Colonic mucosa (tissue), 4 donors: Measurements from ENCODE around the gene ADAM10. TPM values are rescaled to one million over a fixed set of nuclear protein-coding genes. Genes with fewer than 3 reads are reported as not detected.

Experiments
- DNase-seq: peaks from one replicate; pipeline ENCODE4 v3.0.0-alpha.2; 2020
- H3K27ac ChIP-seq: fragments of 200-600 bp; one replicate; pipeline ENCODE4 v1.8.0; 2021
- H3K27me3 ChIP-seq: fragments of 200-600 bp; one replicate; pipeline ENCODE4 v1.8.0; 2021
- H3K36me3 ChIP-seq: fragments of 200-600 bp; one replicate; pipeline ENCODE4 v1.8.0; 2021
- H3K4me1 ChIP-seq: fragments of 200-600 bp; one replicate; pipeline ENCODE4 v1.8.0; 2021; ENCODE audit warnings: mild to moderate bottlenecking
- H3K4me3 ChIP-seq: fragments of 200-600 bp; one replicate; pipeline ENCODE4 v1.8.0; 2021
- H3K9ac ChIP-seq, 2 donors: one replicate each; pipeline ENCODE4 v1.7.0; 2013; ENCODE audit warnings: control low read depth in 2 of 2, low read depth in 2 of 2, low read length in 2 of 2
- H3K9me3 ChIP-seq: fragments of 200-600 bp; one replicate; pipeline ENCODE4 v1.8.0; 2021
- intact Hi-C: fragments of 100-400 bp; cut with DNase I; formaldehyde crosslinking; loops from one replicate; pipeline ENCODE4 v1.14.1; 2022
- total RNA-seq, 2 donors: library from RNA; stranded (reverse); fragmentation: NEBNext Ultra II Directional in 1 of 2; extraction: Animal tissue kit (Norgen Biotek cat#: 25700) in 1 of 2; gene quantifications; one replicate each; pipeline ENCODE4 v1.2.1, GENCODE V29; 2021
- TF ChIP-seq, protein P1 (sequence below): fragments of 200-600 bp; IDR thresholded peaks from one replicate; pipeline ENCODE4 v1.8.0; 2022; ENCODE audit warnings: antibody characterized with exemption, mild to moderate bottlenecking
- donor health status: healthy.
- donor health status: DM: no; HTN: no; CAD: no.
- donor health status: DM: no; HTN: no; CAD: no.

Gene ADAM10
- total RNA-seq, 2 donors from 2014 or later, result 115 to 176 TPM

GRCh38 chr15:58698887-58699641, 50.4 kb downstream of the ADAM10 start:
- DNase-seq, result no peak
- Histone ChIP-seq H3K36me3 (no peaks in the 10 kb centered on the region), H3K9ac (no peak overlapping the region), H3K27ac (no peak overlapping the region), H3K4me1 (no peaks in the 10 kb centered on the region), H3K27me3 (no peaks in the 10 kb centered on the region), H3K9me3 (no peaks in the 10 kb centered on the region), H3K4me3 (no peak overlapping the region)
- TF ChIP-seq, protein P1, sequence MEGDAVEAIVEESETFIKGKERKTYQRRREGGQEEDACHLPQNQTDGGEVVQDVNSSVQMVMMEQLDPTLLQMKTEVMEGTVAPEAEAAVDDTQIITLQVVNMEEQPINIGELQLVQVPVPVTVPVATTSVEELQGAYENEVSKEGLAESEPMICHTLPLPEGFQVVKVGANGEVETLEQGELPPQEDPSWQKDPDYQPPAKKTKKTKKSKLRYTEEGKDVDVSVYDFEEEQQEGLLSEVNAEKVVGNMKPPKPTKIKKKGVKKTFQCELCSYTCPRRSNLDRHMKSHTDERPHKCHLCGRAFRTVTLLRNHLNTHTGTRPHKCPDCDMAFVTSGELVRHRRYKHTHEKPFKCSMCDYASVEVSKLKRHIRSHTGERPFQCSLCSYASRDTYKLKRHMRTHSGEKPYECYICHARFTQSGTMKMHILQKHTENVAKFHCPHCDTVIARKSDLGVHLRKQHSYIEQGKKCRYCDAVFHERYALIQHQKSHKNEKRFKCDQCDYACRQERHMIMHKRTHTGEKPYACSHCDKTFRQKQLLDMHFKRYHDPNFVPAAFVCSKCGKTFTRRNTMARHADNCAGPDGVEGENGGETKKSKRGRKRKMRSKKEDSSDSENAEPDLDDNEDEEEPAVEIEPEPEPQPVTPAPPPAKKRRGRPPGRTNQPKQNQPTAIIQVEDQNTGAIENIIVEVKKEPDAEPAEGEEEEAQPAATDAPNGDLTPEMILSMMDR, result no peak
- intact Hi-C loops, result no loop called here

DNA sequence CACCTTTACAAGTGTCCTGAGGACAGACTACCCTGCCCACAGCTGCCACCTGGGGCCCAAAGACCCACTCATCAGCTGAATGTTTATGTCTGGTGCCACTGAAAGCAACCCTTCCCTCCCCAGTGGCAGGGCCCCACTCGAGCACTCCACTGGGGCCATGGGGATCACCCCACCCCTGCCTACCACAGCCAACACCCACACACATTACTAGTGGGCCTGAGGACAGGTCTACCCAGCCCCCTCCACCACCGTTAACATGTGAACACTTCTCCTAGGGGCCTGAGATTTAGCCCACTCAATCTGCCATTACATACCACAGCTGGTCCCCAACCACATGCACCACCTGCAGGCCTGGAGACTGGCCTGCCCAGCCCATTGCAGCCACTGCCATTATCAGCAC, 52.3 kb downstream of the ADAM10 start:
- no peak overlapping the region for H3K4me3 ChIP-seq
- H3K36me3 ChIP-seq, result no peaks in the 10 kb centered on the region
- DNase-seq, result no peak
- H3K27ac ChIP-seq, result no peak overlapping the region
- H3K4me1 ChIP-seq, result no peaks in the 10 kb centered on the region
- H3K9ac ChIP-seq, result no peak overlapping the region
- intact Hi-C loops, result no loop called here
- TF ChIP-seq, protein P1, result no peak
- H3K9me3 ChIP-seq, result no peaks in the 10 kb centered on the region
- no peaks in the 10 kb centered on the region for H3K27me3 ChIP-seq

DNA sequence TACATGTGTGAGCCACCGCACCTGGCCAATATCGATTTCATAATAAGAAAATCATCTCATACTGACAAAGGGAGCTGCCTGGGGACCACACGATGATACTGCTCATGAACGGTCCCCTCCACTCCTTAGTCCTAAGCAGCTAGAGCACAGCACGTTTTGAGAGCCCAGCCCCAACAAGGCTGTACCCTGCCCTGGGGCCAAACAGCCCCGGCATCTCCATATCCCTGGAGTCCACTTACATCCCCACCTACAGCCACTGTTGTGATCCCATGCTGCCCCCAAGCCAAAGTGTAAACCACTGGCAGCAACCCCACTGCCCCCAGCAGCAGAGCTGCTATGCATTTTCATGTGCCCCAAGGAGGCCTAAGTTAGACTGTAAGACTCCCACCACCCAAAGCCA, 52.8 kb downstream of the ADAM10 start:
- no peak overlapping the region for H3K27ac ChIP-seq
- TF ChIP-seq, protein P1, result no peak
- no peaks in the 10 kb centered on the region for H3K4me1 ChIP-seq
- no peak overlapping the region for H3K4me3 ChIP-seq
- DNase-seq, result no peak
- no peaks in the 10 kb centered on the region for H3K27me3 ChIP-seq
- intact Hi-C loops, result no loop called here
- H3K9me3 ChIP-seq, result no peaks in the 10 kb centered on the region
- no peaks in the 10 kb centered on the region for H3K36me3 ChIP-seq
- H3K9ac ChIP-seq, result no peak overlapping the region

- Histone ChIP-seq H3K9me3 (no peaks in the 10 kb centered on the region), H3K4me3 (no peak overlapping the region), H3K27ac (no peak overlapping the region), H3K27me3 (no peaks in the 10 kb centered on the region), H3K9ac (no peak overlapping the region), H3K4me1 (no peaks in the 10 kb centered on the region), H3K36me3 (no peaks in the 10 kb centered on the region)
- no peak for DNase-seq
- intact Hi-C loops, result no loop called here
- TF ChIP-seq, protein P1, result no peak
These were observed 54.7 kb downstream of the ADAM10 start for GRCh38 chr15:58694641-58695398.

GRCh38 chr15:58690703-58691102, 58.8 kb downstream of the ADAM10 start:
- Histone ChIP-seq H3K4me1 (no peaks in the 10 kb centered on the region), H3K9me3 (no peaks in the 10 kb centered on the region), H3K4me3 (no peak overlapping the region), H3K27me3 (no peaks in the 10 kb centered on the region), H3K36me3 (no peaks in the 10 kb centered on the region), H3K9ac (no peak overlapping the region), H3K27ac (no peak overlapping the region)
- intact Hi-C loops, result no loop called here
- TF ChIP-seq, protein P1, result no peak
- no peak for DNase-seq
